ENCODE measurements around the gene NEURL1. TPM values are rescaled to one million over a fixed set of nuclear protein-coding genes. Genes with fewer than 3 reads are reported as not detected.
"Not testable (repeated sequence)": the region's sequence is repeated elsewhere in the genome, so short reads cannot be mapped to it uniquely, and the experiment has no call there.

NEURL1 gene
- total and polyA plus RNA-seq, 12 donors, result 0.05 to 1.0 (median 0.17) TPM; not detected in 3

GRCh38 chr10:103602028-103602851 is 108.7 kb downstream of the NEURL1 start:
- Histone ChIP-seq H3K27me3 (no peaks in the 10 kb centered on the region), H3K36me3 (peaks cover 0 to 56% (median 9%) of the 10 kb centered on the region in 9 donors), H3K27ac (no peak overlapping the region), H3K4me1 (peaks cover 0 to 31% (median 2%) of the 10 kb centered on the region in 9 donors), H3K9me3 (no peaks in the 10 kb centered on the region), H3K4me3 (no peak overlapping the region)
- WGBS, 2 donors, result 94% methylated on average over 47 of the region's 47 CpGs
- peak in 1 of 8 donors; percentile 11 for ATAC-seq
- TF ChIP-seq CTCF (IDR thresholded peaks at IDR 0.05), result no peak
- intact Hi-C loops (cut with DNase I), result loop anchor here in 4 of 10 donors (5.0 to 10.0 kb wide), 5 partner anchors 50 to 263 kb away; partner anchors contain the start of gene SH3PXD2A (in 1 of the 4)
- DNase-seq, result no peak

GRCh38 chr10:103602852-103603155 is 109.3 kb downstream of the NEURL1 start:
- no peak overlapping the region for H3K4me3 ChIP-seq
- no peaks in the 10 kb centered on the region for H3K9me3 ChIP-seq
- ATAC-seq (peak in 1 of 8 donors; percentile 16), DNase-seq (no peak)
- 91 to 93% methylated on average over 16 of the region's 16 CpGs for WGBS, 2 donors
- no peak overlapping the region for H3K27ac ChIP-seq
- intact Hi-C loops (cut with DNase I), result loop anchor here in 4 of 10 donors (5.0 to 10.0 kb wide), 5 partner anchors 51 to 262 kb away; partner anchors contain the start of gene SH3PXD2A (in 1 of the 4)
- H3K36me3 ChIP-seq, result peaks cover 0 to 56% (median 9%) of the 10 kb centered on the region in 9 donors
- no peak for TF ChIP-seq CTCF (IDR thresholded peaks at IDR 0.05)
- peaks cover 0 to 26% (median 0%) of the 10 kb centered on the region in 9 donors for H3K4me1 ChIP-seq
- H3K27me3 ChIP-seq, result no peaks in the 10 kb centered on the region

GRCh38 chr10:103603382-103603781 is 109.9 kb downstream of the NEURL1 start:
- H3K9me3 ChIP-seq, result no peaks in the 10 kb centered on the region
- WGBS, 2 donors, result 95 to 97% methylated on average over 23 of the region's 23 CpGs
- H3K27ac ChIP-seq, result no peak overlapping the region
- no peak for TF ChIP-seq CTCF (IDR thresholded peaks at IDR 0.05)
- DNase-seq (no peak), ATAC-seq (peak in 1 of 8 donors; percentile 13)
- peaks cover 0 to 56% (median 9%) of the 10 kb centered on the region in 9 donors for H3K36me3 ChIP-seq
- intact Hi-C loops (cut with DNase I), result loop anchor here in 4 of 10 donors (5.0 to 10.0 kb wide), 5 partner anchors 51 to 261 kb away; partner anchors contain the start of gene SH3PXD2A (in 1 of the 4)
- H3K4me1 ChIP-seq, result peaks cover 0 to 20% (median 0%) of the 10 kb centered on the region in 9 donors
- H3K27me3 ChIP-seq, result no peaks in the 10 kb centered on the region
- H3K4me3 ChIP-seq, result no peak overlapping the region

- peak; percentile 75 to 84 (median 81) for TF ChIP-seq CTCF (IDR thresholded peaks at IDR 0.05)
- peak; percentile 27 to 63 (median 50) for ATAC-seq
- H3K27me3 ChIP-seq, result no peaks in the 10 kb centered on the region
- H3K4me1 ChIP-seq, result peaks cover 0 to 16% (median 0%) of the 10 kb centered on the region in 9 donors
- peaks cover 0 to 71% (median 18%) of the 10 kb centered on the region in 9 donors for H3K36me3 ChIP-seq
- no peak overlapping the region for H3K27ac ChIP-seq
- WGBS, 2 donors, result 61 to 66% methylated on average over 12 of the region's 12 CpGs
- no peaks in the 10 kb centered on the region for H3K9me3 ChIP-seq
- H3K4me3 ChIP-seq, result no peak overlapping the region
- peak in 1 of 2 donors; percentile 66 for DNase-seq
- intact Hi-C loops (cut with DNase I), result loop anchor here in 5 of 10 donors (1.0 to 10.0 kb wide), 5 partner anchors 81 to 259 kb away; partner anchors contain the start of gene SH3PXD2A (in 1 of the 5)
These were observed 112.0 kb downstream of the NEURL1 start for GRCh38 chr10:103605359-103606096.

- not testable (repeated sequence) for DNase-seq, H3K27me3 ChIP-seq, H3K4me3 ChIP-seq, ATAC-seq, H3K27ac ChIP-seq, H3K9me3 ChIP-seq
- H3K36me3 ChIP-seq, result peaks cover 0 to 71% (median 20%) of the 10 kb centered on the region in 9 donors
- H3K4me1 ChIP-seq, result peaks cover 0 to 21% (median 1%) of the 10 kb centered on the region in 9 donors
- WGBS, 2 donors, result 58 to 61% methylated on average over 1 of the region's 1 CpG
- intact Hi-C loops (cut with DNase I), result loop anchor here in 5 of 10 donors (5.0 to 10.0 kb wide), 3 partner anchors 249 to 259 kb away; partner anchors contain the start of gene SH3PXD2A (in 1 of the 5)
These were observed 112.6 kb downstream of the NEURL1 start for GRCh38 chr10:103606097-103606438.

GRCh38 chr10:103607051-103607450 is 113.5 kb downstream of the NEURL1 start:
- H3K4me3 ChIP-seq, DNase-seq, ATAC-seq, H3K27ac ChIP-seq, H3K9me3 ChIP-seq, H3K27me3 ChIP-seq: not testable (repeated sequence)
- H3K4me1 ChIP-seq, result peaks cover 0 to 31% (median 6%) of the 10 kb centered on the region in 9 donors
- peaks cover 0 to 72% (median 20%) of the 10 kb centered on the region in 9 donors for H3K36me3 ChIP-seq
- 94 to 96% methylated on average over 25 to 29 of the region's 32 CpGs for WGBS, 2 donors
- intact Hi-C loops (cut with DNase I), result loop anchor here in 5 of 10 donors (5.0 to 10.0 kb wide), 3 partner anchors 248 to 258 kb away; partner anchors contain the start of gene SH3PXD2A (in 1 of the 5)
